SK-N-MC (cell line): ENCODE data around the gene EPB41L4B.

ENCODE experiments used
- DNase-seq: peaks from one replicate; pipeline ENCODE4 v3.0.0-alpha.2; 2011; ENCODE audit warnings: low read depth, low spot score
- H3K27ac ChIP-seq: fragments of 200-600 bp; sonication (generic); 2 replicates; pipeline ENCODE4 v1.5.1; 2016; ENCODE audit warnings: mixed run types
- H3K36me3 ChIP-seq: fragments of 200-600 bp; sonication (generic); 2 replicates; pipeline ENCODE4 v1.6.1; 2017; ENCODE audit warnings: antibody characterized with exemption, low read length, mixed read lengths; ENCODE audit not compliant: insufficient read depth
- H3K4me3 ChIP-seq: fragments of 200-600 bp; sonication (generic); 2 replicates; pipeline ENCODE4 v1.5.1; 2016
- H3K9ac ChIP-seq: fragments of 200-600 bp; sonication (generic); 2 replicates; pipeline ENCODE4 v1.8.0; 2017; ENCODE audit warnings: mixed run types, mixed read lengths; ENCODE audit not compliant: insufficient read length
- H3K9me3 ChIP-seq: fragments of 200-600 bp; sonication (generic); 2 replicates; pipeline ENCODE4 v1.6.1; 2017; ENCODE audit warnings: low read depth, mild to moderate bottlenecking, antibody characterized with exemption, low read length, moderate library complexity, mixed read lengths
- EZH2 ChIP-seq: fragments of 200-600 bp; sonication (generic); IDR thresholded peaks from one replicate; pipeline ENCODE4 v1.6.1; 2017; ENCODE audit warnings: antibody characterized with exemption
- FOXP2 ChIP-seq: optimal IDR thresholded peaks from 2 replicates; pipeline ENCODE3; 2011; ENCODE audit warnings: mild to moderate bottlenecking, moderate library complexity; ENCODE audit not compliant: insufficient read depth; ENCODE audit errors: extremely low read length, control extremely low read depth
- POLR2AphosphoS5 ChIP-seq: IDR thresholded peaks from 2 replicates; pipeline ENCODE4 v1.6.1; 2012; ENCODE audit warnings: mild to moderate bottlenecking, low read depth, low read length, borderline replicate concordance

The EPB41L4B gene

GRCh38 chr9:109168170-109168569, 152.7 kb downstream of the EPB41L4B start:
- Histone ChIP-seq H3K36me3 (no peaks in the 10 kb centered on the region), H3K4me3 (no peak overlapping the region), H3K9ac (no peak overlapping the region), H3K27ac (no peak overlapping the region), H3K9me3 (no peaks in the 10 kb centered on the region)
- no peak for TF ChIP-seq FOXP2
- no peak for TF ChIP-seq POLR2AphosphoS5
- no peak for TF ChIP-seq EZH2
- no peak for DNase-seq

DNA sequence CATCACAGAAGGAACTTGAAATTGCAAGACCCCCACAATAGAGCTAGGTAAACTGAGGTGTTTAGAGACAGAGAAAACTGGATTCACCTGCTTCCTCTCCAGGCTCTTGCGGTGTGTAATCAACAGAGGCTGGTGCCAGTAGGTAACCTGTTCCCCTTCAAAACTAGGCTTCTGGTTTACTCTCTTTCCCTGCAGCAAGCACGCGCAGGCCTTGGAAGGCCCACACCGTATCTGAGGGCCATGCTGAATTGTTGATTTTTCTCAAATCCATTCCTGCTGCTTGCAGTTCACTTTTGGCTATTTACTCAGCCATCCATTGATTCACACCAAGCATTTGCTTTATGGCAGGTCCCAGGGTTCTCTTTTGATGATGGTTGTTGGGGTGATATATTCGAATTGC, 153.1 kb downstream of the EPB41L4B start:
- no peak for DNase-seq
- H3K9ac ChIP-seq = no peak overlapping the region
- TF ChIP-seq EZH2 = no peak
- TF ChIP-seq FOXP2 = no peak
- no peak for TF ChIP-seq POLR2AphosphoS5
- H3K27ac ChIP-seq = no peak overlapping the region
- no peak overlapping the region for H3K4me3 ChIP-seq
- H3K36me3 ChIP-seq = no peaks in the 10 kb centered on the region
- no peaks in the 10 kb centered on the region for H3K9me3 ChIP-seq

DNA sequence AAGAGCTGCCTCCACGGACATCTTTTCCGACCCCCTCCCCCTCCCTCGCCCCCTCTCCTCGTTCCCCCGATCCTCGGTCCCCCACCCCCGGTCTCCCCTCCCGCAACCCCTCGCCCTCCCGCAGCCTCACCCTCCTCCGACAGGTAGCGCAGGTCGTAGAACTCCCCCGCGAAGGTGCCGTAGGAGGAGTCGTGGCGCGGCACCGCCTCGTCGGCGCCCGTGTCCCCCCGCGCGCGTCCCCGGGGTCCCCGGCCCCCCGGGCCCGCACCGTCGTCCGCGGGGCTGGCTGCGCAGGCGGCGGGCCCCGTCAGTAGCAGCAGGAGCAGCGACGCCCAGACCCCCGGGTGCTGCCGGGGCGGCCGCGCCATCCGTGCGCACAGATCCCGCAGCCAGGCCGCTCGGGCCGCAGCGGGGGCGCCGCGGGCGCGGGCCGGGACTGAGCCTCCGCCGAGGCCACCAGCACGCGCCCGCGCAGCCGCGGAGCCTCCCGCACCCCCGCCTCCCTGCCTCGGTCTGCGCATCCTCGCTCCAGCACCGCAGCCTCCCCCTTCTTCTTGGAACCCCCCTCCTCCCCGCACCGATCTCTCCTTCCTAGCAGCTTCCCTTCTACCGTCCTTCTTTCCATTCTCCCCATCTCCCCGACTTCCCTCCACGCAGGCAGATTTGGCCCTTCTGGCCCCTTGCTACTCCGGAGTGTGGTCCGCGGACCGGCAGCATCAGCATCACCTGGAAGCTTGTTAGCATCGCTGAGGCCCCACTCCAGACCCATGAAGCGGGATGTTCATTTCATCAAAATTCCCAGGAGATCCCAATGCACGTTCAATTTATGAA, 153.9 kb downstream of the EPB41L4B start, which contains the start of gene FRRS1L:
FRRS1L (minus strand) TSS at position 479 of the 831 bp plus-strand sequence; CDS start at position 368, 111 bp downstream.
- Histone ChIP-seq H3K27ac (no peak within 1 kb of the TSS), H3K9me3 (no peaks in the 10 kb centered on the region), H3K4me3 (no peak within 1 kb of the TSS), H3K36me3 (no peaks in the 10 kb centered on the region), H3K9ac (no peak within 1 kb of the TSS)
- TF ChIP-seq POLR2AphosphoS5 = no peak
- TF ChIP-seq FOXP2 = no peak
- TF ChIP-seq EZH2 = no peak
- no peak for DNase-seq

GRCh38 chr9:109166171-109166770, 154.6 kb downstream of the EPB41L4B start:
- no peak for DNase-seq
- no peak overlapping the region for H3K9ac ChIP-seq
- no peak overlapping the region for H3K27ac ChIP-seq
- no peak overlapping the region for H3K4me3 ChIP-seq
- H3K9me3 ChIP-seq = no peaks in the 10 kb centered on the region
- TF ChIP-seq FOXP2 (no peak), EZH2 (no peak), POLR2AphosphoS5 (no peak)
- no peaks in the 10 kb centered on the region for H3K36me3 ChIP-seq

GRCh38 chr9:109164042-109164441, 156.8 kb downstream of the EPB41L4B start:
- H3K27ac ChIP-seq = no peak overlapping the region
- H3K36me3 ChIP-seq = no peaks in the 10 kb centered on the region
- H3K9me3 ChIP-seq = no peaks in the 10 kb centered on the region
- no peak overlapping the region for H3K4me3 ChIP-seq
- TF ChIP-seq POLR2AphosphoS5 = no peak
- no peak for TF ChIP-seq FOXP2
- TF ChIP-seq EZH2 = no peak
- no peak for DNase-seq
- no peak overlapping the region for H3K9ac ChIP-seq

DNA sequence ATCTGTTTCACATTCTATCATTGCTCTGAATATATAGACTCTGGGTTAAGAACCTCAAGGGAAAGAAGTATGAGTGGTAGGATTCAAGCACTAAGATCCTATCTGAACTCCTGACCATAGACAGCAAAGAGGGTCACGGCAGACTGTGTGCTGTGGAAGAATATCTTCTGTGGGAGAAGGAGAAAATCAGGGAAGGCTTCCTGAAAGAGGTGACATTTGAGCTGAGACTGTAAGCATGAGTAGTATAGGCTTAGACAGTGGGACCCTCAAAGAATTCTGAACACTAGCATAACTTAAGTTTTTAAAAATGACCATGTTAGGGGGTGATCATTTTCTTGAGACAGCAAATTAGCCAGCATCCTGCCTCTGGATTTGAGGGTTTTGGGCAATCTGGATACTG, 157.7 kb downstream of the EPB41L4B start:
- TF ChIP-seq POLR2AphosphoS5 (no peak), FOXP2 (no peak), EZH2 (no peak)
- H3K27ac ChIP-seq = no peak overlapping the region
- DNase-seq = no peak
- no peak overlapping the region for H3K9ac ChIP-seq
- H3K4me3 ChIP-seq = no peak overlapping the region
- H3K36me3 ChIP-seq = no peaks in the 10 kb centered on the region
- H3K9me3 ChIP-seq = no peaks in the 10 kb centered on the region

DNA sequence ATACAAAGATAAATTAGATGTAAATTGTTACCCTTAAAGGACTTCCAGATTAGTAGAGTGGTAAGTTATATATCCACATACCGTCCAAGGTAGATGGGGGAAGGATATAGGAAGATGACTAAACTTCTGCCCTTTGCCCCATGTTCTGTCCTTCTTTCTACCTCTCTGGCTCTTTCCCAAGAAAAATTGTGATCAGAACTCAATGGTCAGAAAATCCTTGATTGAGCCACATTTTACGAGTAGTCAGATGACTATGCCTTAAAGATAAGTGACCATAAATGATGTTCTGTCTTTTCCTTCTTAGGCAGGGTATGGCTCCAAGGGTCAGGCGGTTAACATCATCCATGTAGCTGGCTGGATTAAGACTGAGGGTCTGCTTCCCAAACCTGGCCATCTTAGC, 158.2 kb downstream of the EPB41L4B start:
- TF ChIP-seq FOXP2 (no peak), POLR2AphosphoS5 (no peak), EZH2 (no peak)
- Histone ChIP-seq H3K4me3 (no peak overlapping the region), H3K9ac (no peak overlapping the region), H3K27ac (no peak overlapping the region), H3K36me3 (no peaks in the 10 kb centered on the region), H3K9me3 (no peaks in the 10 kb centered on the region)
- DNase-seq = no peak

DNA sequence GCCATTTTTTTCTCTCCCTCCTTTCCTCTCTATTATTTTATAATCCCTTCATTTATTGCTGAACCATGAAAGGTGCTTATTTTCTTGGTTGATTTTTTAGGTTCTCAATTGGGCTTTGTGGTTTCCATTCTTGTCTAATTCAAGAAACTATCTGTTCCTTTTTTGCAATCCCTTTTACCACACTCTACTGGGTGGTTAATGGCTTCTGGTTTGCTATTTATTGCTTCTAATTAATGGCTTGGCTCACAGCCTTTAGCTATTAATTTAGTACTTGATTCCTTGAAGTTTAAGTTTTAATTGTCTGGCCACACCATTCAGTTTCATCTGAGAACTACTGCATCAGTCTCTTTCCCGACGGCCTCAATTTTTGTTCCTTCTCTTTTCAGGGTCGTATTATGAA, 159.4 kb downstream of the EPB41L4B start:
- H3K36me3 ChIP-seq = no peaks in the 10 kb centered on the region
- H3K9ac ChIP-seq = no peak overlapping the region
- H3K27ac ChIP-seq = no peak overlapping the region
- DNase-seq = no peak
- no peak for TF ChIP-seq EZH2
- TF ChIP-seq POLR2AphosphoS5 = no peak
- no peak for TF ChIP-seq FOXP2
- H3K9me3 ChIP-seq = no peaks in the 10 kb centered on the region
- no peak overlapping the region for H3K4me3 ChIP-seq

DNA sequence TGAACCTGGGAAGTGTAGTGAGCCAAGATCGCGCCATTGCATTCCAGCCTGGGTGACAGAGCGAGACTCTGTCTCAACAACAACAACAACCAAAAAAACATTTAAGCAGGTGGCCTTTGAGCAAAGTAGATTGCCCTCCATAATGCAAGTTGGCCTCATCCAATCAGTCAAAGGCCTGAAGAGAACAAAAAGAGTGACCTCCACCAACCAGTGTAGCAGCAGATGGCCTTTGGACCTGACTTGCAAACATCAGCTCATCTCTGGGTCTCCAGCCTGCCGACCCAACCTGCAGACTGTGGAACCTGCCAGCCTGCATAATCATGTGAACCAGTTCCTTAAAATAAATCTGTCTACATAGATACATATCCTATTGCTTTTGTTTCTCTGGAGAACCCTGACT, 161.3 kb downstream of the EPB41L4B start:
- TF ChIP-seq FOXP2 = no peak
- TF ChIP-seq EZH2 = no peak
- Histone ChIP-seq H3K27ac (no peak overlapping the region), H3K36me3 (no peaks in the 10 kb centered on the region), H3K9ac (no peak overlapping the region), H3K9me3 (no peaks in the 10 kb centered on the region), H3K4me3 (no peak overlapping the region)
- no peak for DNase-seq
